Right lobe of liver (tissue), 4 donors: ENCODE measurements around the gene ADGRL4.

Experiments
- CTCF ChIP-seq, 4 donors: fragments of 200-600 bp in 3 of 4; fragments of 450-650 bp in 1 of 4; IDR thresholded peaks; one replicate each; pipeline versions ENCODE4 v1.5.1 to v1.8.0; 2016 to 2022; ENCODE audit warnings: antibody characterized with exemption in 4 of 4, mild to moderate bottlenecking in 2 of 4
- POLR2A ChIP-seq: fragments of 450-650 bp; IDR thresholded peaks from one replicate; pipeline ENCODE4 v1.6.1; 2017; ENCODE audit warnings: antibody characterized with exemption, mild to moderate bottlenecking
- donor health status: DM: no; HTN: no; CAD: no.
- donor health status: DM: no; HTN: no; CAD: no.
- donor health status: DM: no; HTN: yes; CAD: no.

- no peak for TF ChIP-seq CTCF (IDR thresholded peaks at IDR 0.05)
- no peak for TF ChIP-seq POLR2A
Measured at GRCh38 chr1:78869136-78869535, 137.4 kb downstream of the ADGRL4 start.
